ENCODE measurements around the gene SIGLEC5.

The SIGLEC5 gene

GRCh38 chr19:51628153-51628939 lies 1.9 kb downstream of the SIGLEC5 start:
- TF ChIP-seq, protein P1, sequence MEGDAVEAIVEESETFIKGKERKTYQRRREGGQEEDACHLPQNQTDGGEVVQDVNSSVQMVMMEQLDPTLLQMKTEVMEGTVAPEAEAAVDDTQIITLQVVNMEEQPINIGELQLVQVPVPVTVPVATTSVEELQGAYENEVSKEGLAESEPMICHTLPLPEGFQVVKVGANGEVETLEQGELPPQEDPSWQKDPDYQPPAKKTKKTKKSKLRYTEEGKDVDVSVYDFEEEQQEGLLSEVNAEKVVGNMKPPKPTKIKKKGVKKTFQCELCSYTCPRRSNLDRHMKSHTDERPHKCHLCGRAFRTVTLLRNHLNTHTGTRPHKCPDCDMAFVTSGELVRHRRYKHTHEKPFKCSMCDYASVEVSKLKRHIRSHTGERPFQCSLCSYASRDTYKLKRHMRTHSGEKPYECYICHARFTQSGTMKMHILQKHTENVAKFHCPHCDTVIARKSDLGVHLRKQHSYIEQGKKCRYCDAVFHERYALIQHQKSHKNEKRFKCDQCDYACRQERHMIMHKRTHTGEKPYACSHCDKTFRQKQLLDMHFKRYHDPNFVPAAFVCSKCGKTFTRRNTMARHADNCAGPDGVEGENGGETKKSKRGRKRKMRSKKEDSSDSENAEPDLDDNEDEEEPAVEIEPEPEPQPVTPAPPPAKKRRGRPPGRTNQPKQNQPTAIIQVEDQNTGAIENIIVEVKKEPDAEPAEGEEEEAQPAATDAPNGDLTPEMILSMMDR (conservative IDR thresholded peaks at IDR 0.05; ENCODE audit: control insufficient read depth, insufficient read depth, low read depth, low read length), result no peak
- no peak overlapping the region for H3K4me3 ChIP-seq (ENCODE audit: control insufficient read depth, low read depth, low read length)
- no peak for DNase-seq (ENCODE audit: low read depth)

- DNase-seq (ENCODE audit: low read depth), result no peak
- TF ChIP-seq, protein P1 (conservative IDR thresholded peaks at IDR 0.05; ENCODE audit: control insufficient read depth, insufficient read depth, low read depth, low read length), result no peak
- H3K4me3 ChIP-seq (ENCODE audit: control insufficient read depth, low read depth, low read length), result no peak overlapping the region
Measured at GRCh38 chr19:51627491-51628138, 2.6 kb downstream of the SIGLEC5 start.

DNA sequence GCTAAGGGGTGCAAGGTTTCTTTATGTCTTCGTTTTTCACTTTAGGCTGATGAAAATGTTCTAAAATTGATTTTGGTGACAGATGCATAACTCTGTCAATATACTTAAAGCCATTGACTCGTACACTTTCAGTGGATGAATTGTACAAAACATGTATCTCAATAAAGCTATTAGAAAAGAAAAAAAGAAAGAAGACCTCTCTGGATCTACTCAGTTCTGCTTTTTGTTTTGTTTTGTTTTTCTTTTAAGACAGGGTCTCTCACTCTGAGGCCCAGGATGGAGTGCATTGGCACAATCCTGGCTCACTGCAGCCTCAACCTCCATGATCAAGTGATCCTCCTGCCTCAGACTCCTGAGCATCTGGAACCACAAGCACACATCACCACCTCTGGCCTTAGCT lies 3.5 kb downstream of the SIGLEC5 start:
- H3K4me3 ChIP-seq (ENCODE audit: control insufficient read depth, low read depth, low read length), result no peak overlapping the region

DNA sequence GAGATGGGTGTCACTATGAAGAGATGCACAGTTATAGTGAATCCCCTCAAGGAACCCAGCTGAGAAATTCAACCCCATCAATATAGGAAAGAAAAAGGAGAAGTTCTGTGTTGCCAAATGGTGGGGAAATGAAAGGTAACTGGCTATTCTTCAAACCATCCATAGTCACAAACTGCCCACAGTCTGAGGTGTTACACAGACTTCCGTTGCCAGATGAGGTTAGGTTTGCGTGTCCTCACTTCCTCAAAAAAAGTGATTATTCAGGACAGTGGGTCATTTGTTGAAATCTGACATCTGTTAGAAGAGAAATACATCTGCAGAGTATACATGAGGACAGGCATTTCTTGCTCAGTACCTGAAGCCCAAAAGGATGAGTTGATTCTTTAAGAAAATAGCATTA lies 9.0 kb downstream of the SIGLEC5 start:
- no peak overlapping the region for H3K4me3 ChIP-seq (ENCODE audit: control insufficient read depth, low read depth, low read length)
- no peak for DNase-seq (ENCODE audit: low read depth)
- TF ChIP-seq, protein P1 (conservative IDR thresholded peaks at IDR 0.05; ENCODE audit: control insufficient read depth, insufficient read depth, low read depth, low read length), result no peak

More for the DNA sequence above, 3.5 kb downstream of the SIGLEC5 start:
- TF ChIP-seq, protein P1 (conservative IDR thresholded peaks at IDR 0.05; ENCODE audit: control insufficient read depth, insufficient read depth, low read depth, low read length), result no peak
- no peak for DNase-seq (ENCODE audit: low read depth)

DNA sequence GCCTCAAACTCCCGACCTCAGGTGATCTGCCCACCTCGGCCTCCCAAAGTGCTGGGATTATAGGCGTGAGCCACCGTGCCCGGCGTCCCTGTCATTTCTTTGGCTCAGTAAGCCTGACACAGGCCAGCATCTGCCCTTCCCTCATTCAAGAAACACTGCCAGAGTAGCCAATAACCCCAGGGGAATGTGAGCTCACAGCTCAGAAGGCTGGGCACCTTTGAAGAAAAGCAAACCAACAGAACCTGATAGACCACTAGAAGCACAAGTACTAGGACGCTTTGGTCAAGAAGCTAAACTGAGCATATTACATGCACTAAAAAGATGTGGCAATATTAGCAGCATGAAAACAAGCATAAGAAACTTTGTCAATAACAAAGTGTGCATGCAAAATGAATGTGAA lies 14.2 kb downstream of the SIGLEC5 start:
- DNase-seq (ENCODE audit: low read depth), result no peak
- TF ChIP-seq, protein P1 (conservative IDR thresholded peaks at IDR 0.05; ENCODE audit: control insufficient read depth, insufficient read depth, low read depth, low read length), result no peak

GRCh38 chr19:51614789-51615188 lies 15.4 kb downstream of the SIGLEC5 start:
- DNase-seq (ENCODE audit: low read depth), result no peak
- TF ChIP-seq, protein P1 (conservative IDR thresholded peaks at IDR 0.05; ENCODE audit: control insufficient read depth, insufficient read depth, low read depth, low read length), result no peak
- no peak overlapping the region for H3K4me3 ChIP-seq (ENCODE audit: control insufficient read depth, low read depth, low read length)

More for the DNA sequence above, 14.2 kb downstream of the SIGLEC5 start:
- no peak overlapping the region for H3K4me3 ChIP-seq (ENCODE audit: control insufficient read depth, low read depth, low read length)

Data from fibroblast of mammary gland (primary cell).